Mammary epithelial cell (primary cell): ENCODE data around the gene GLOD5.

Experiments
- EZH2 ChIP-seq: IDR thresholded peaks from 2 replicates; pipeline ENCODE4 v1.6.1; 2012; ENCODE audit warnings: low read length, inconsistent platforms, borderline replicate concordance
- TF ChIP-seq, protein P1 (sequence below), 2 donors: IDR thresholded peaks in 1 of 2; conservative IDR thresholded peaks in 1 of 2; 2 replicates each; pipeline ENCODE4 v1.5.1; 2011 to 2012; ENCODE audit warnings: inconsistent platforms in 2 of 2, low read length in 2 of 2, mild to moderate bottlenecking in 2 of 2, control low read depth in 1 of 2, low read depth in 1 of 2; ENCODE audit not compliant: insufficient read depth in 1 of 2; ENCODE audit errors: extremely low read depth in 1 of 2

DNA sequence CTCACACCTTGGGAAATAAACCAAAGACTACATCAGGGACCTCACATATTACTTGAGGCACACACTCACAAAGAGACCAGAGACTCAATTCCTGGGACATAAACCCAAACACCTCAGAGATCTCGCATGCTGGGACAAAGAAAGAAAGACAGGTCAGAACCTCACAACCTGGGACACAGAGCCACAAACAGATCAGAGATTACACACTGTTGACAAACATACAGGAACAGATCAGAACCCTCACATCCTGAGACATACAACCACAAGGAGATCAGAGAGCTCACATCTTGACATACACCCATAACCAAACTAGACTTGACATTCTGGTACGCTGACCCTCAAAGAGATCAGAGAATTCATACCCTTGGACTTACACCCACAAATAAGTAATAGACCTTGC is 47.7 kb upstream of the GLOD5 start:
- TF ChIP-seq, protein P1, sequence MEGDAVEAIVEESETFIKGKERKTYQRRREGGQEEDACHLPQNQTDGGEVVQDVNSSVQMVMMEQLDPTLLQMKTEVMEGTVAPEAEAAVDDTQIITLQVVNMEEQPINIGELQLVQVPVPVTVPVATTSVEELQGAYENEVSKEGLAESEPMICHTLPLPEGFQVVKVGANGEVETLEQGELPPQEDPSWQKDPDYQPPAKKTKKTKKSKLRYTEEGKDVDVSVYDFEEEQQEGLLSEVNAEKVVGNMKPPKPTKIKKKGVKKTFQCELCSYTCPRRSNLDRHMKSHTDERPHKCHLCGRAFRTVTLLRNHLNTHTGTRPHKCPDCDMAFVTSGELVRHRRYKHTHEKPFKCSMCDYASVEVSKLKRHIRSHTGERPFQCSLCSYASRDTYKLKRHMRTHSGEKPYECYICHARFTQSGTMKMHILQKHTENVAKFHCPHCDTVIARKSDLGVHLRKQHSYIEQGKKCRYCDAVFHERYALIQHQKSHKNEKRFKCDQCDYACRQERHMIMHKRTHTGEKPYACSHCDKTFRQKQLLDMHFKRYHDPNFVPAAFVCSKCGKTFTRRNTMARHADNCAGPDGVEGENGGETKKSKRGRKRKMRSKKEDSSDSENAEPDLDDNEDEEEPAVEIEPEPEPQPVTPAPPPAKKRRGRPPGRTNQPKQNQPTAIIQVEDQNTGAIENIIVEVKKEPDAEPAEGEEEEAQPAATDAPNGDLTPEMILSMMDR (conservative IDR thresholded peaks at IDR 0.05 in 1 of 2, IDR thresholded peaks at IDR 0.05 in 1 of 2; ENCODE audit: extremely low read depth in 1 of 2, insufficient read depth in 1 of 2, low read depth in 1 of 2, low read length in 2 of 2), result no peak
- TF ChIP-seq EZH2, result no peak
